A549 (cell line): ENCODE results near the gene DNAH17. TPM values are rescaled to one million over a fixed set of nuclear protein-coding genes. Genes with fewer than 3 reads are reported as not detected.

Experiments
- ATAC-seq, 2 experiments: fragments of 200-7000 bp in 1 of 2; fragments of >200 bp in 1 of 2; cut with Nextera tagmentation in 1 of 2; cut with Tn5 transposase in 1 of 2; 3 replicates each; pipeline versions ENCODE4 v1.8.0 to v1.9.1; 2018 to 2020; ENCODE audit warnings: mild to moderate bottlenecking in 1 of 2, moderate library complexity in 1 of 2
- CTCF ChIA-PET: fragments of 300-600 bp; sonication (Branson Sonifier 250); formaldehyde crosslinking; extraction: SDS; loops from one replicate; lab custom pipeline; 2021; ENCODE audit warnings: antibody characterized with exemption, inconsistent platforms; lab: Yijun Ruan, JAX
- POLR2A ChIA-PET: fragments of 350-600 bp; formaldehyde crosslinking; extraction: SDS; loops from one replicate; lab custom pipeline; 2021; ENCODE audit warnings: antibody characterized with exemption, inconsistent platforms; lab: Yijun Ruan, JAX
- DNase-seq, 2 experiments: peaks; one replicate each; pipeline versions ENCODE4 v3.0.0 to v3.0.0-alpha.2; 2011 to 2016; ENCODE audit warnings: low read depth in 1 of 2, low spot score in 1 of 2
- FAIRE-seq: peaks from 2 replicates; lab custom pipeline; 2011; peaks lifted over from hg19 to GRCh38; lab: Jason Lieb, UNC
- H3K27ac ChIP-seq, 2 experiments: fragments of >200 bp; sonication (Bioruptor Twin); formaldehyde crosslinking; 3 replicates each; pipeline ENCODE4 v1.5.1; 2016 to 2017
- H3K4me1 ChIP-seq: fragments of >200 bp; sonication (Bioruptor Twin); formaldehyde crosslinking; 3 replicates; pipeline ENCODE4 v1.6.1; 2016
- H3K4me2 ChIP-seq: fragments of >200 bp; sonication (Bioruptor Twin); formaldehyde crosslinking; 3 replicates; pipeline ENCODE4 v1.6.1; 2016
- H3K4me3 ChIP-seq: fragments of >200 bp; sonication (Bioruptor Twin); formaldehyde crosslinking; 3 replicates; pipeline ENCODE4 v1.5.1; 2016
- H3K9me3 ChIP-seq: fragments of >200 bp; sonication (Bioruptor Twin); formaldehyde crosslinking; 3 replicates; pipeline ENCODE4 v1.6.1; 2016
- CBX8 ChIP-seq: fragments of 200-600 bp; sonication (generic); IDR thresholded peaks from 2 replicates; pipeline ENCODE4 v1.6.1; 2016
- CHD2 ChIP-seq: fragments of 150-350 bp; IDR thresholded peaks from 2 replicates; pipeline ENCODE4 v1.6.1; 2014; ENCODE audit warnings: low read length; ENCODE audit not compliant: partially characterized antibody
- EHF ChIP-seq: fragments of 250-450 bp; sonication (Bioruptor Pico); IDR thresholded peaks from 2 replicates; pipeline ENCODE4 v1.5.0; 2020; ENCODE audit warnings: mild to moderate bottlenecking
- EHMT2 ChIP-seq: fragments of 200-600 bp; sonication (generic); IDR thresholded peaks from 2 replicates; pipeline ENCODE4 v1.6.1; 2016; ENCODE audit warnings: antibody characterized with exemption, low read depth, mild to moderate bottlenecking, moderate library complexity
- EP300 ChIP-seq, 2 experiments: fragments of >200 bp; sonication (Bioruptor Twin); formaldehyde crosslinking; IDR thresholded peaks; 2 replicates in 1 of 2; 3 replicates in 1 of 2; pipeline ENCODE4 v1.6.1; 2016 to 2017
- ESRRA ChIP-seq: fragments of 150-350 bp; IDR thresholded peaks from 2 replicates; pipeline ENCODE4 v1.6.1; 2014; ENCODE audit warnings: mild to moderate bottlenecking, low read length, borderline replicate concordance
- FOSB ChIP-seq: fragments of 250-450 bp; sonication (Bioruptor Pico); IDR thresholded peaks from 2 replicates; pipeline ENCODE4 v1.5.0; 2020; ENCODE audit warnings: mild to moderate bottlenecking, moderate library complexity
- FOSL2 ChIP-seq, 2 experiments: fragments of 450-650 bp in 1 of 2; fragments of >200 bp in 1 of 2; sonication (Bioruptor Twin) in 1 of 2; formaldehyde crosslinking; IDR thresholded peaks; 2 replicates each; pipeline versions ENCODE4 v1.5.0 to v1.6.1; 2016 to 2020; ENCODE audit warnings: mild to moderate bottlenecking in 1 of 2, moderate library complexity in 1 of 2
- GATA3 ChIP-seq: IDR thresholded peaks from 2 replicates; pipeline ENCODE4 v1.6.1; 2012; ENCODE audit warnings: borderline replicate concordance
- HOXB13 ChIP-seq: fragments of 250-450 bp; sonication (Bioruptor Pico); IDR thresholded peaks from 2 replicates; pipeline ENCODE4 v1.5.0; 2020; ENCODE audit warnings: low read depth, mild to moderate bottlenecking, moderate library complexity
- JUN ChIP-seq, 2 experiments: fragments of >200 bp; sonication (Bioruptor Twin); formaldehyde crosslinking; IDR thresholded peaks; 2 replicates in 1 of 2; 3 replicates in 1 of 2; pipeline ENCODE4 v1.6.1; 2016 to 2017
- MAZ ChIP-seq: fragments of 150-350 bp; IDR thresholded peaks from 2 replicates; pipeline ENCODE4 v1.6.1; 2014; ENCODE audit warnings: antibody characterized with exemption, low read depth, low read length, borderline replicate concordance
- MYC ChIP-seq: IDR thresholded peaks from 2 replicates; pipeline ENCODE4 v1.6.1; 2012; ENCODE audit warnings: mild to moderate bottlenecking, inconsistent platforms, low read length, improper control_type of control experiment, borderline replicate concordance
- NPAS2 ChIP-seq: fragments of 250-450 bp; sonication (Bioruptor Pico); IDR thresholded peaks from 2 replicates; pipeline ENCODE4 v1.8.0; 2022; ENCODE audit warnings: mild to moderate bottlenecking, moderate library complexity, borderline replicate concordance
- PHF8 ChIP-seq: fragments of 200-600 bp; sonication (generic); IDR thresholded peaks from 2 replicates; pipeline ENCODE4 v1.6.1; 2016; ENCODE audit warnings: low read depth, mild to moderate bottlenecking, antibody characterized with exemption, moderate library complexity, borderline replicate concordance
- POLR2A ChIP-seq: IDR thresholded peaks from 2 replicates; pipeline ENCODE4 v1.6.1; 2012; ENCODE audit warnings: mild to moderate bottlenecking, low read length
- POLR2AphosphoS2 ChIP-seq: conservative IDR thresholded peaks from 2 replicates; pipeline ENCODE4 v1.6.1; 2012; ENCODE audit warnings: low read length, improper control_type of control experiment, inconsistent platforms
- RAD21 ChIP-seq, 2 experiments: fragments of >200 bp in 1 of 2; sonication (Bioruptor Twin) in 1 of 2; formaldehyde crosslinking in 1 of 2; IDR thresholded peaks in 1 of 2; conservative IDR thresholded peaks in 1 of 2; 2 replicates in 1 of 2; 3 replicates in 1 of 2; pipeline ENCODE4 v1.6.1; 2012 to 2018; ENCODE audit warnings: inconsistent platforms in 1 of 2
- RNF2 ChIP-seq: fragments of 200-600 bp; sonication (generic); IDR thresholded peaks from 2 replicates; pipeline ENCODE4 v1.6.1; 2016; ENCODE audit warnings: low read depth, mild to moderate bottlenecking, antibody characterized with exemption, moderate library complexity, borderline replicate concordance
- SMC3 ChIP-seq: fragments of >200 bp; sonication (Bioruptor Twin); formaldehyde crosslinking; IDR thresholded peaks from 3 replicates; pipeline ENCODE4 v1.6.1; 2018; ENCODE audit warnings: inconsistent platforms
- SREBF2 ChIP-seq: fragments of 450-650 bp; IDR thresholded peaks from 2 replicates; pipeline ENCODE4 v1.6.1; 2014; ENCODE audit warnings: mild to moderate bottlenecking, moderate library complexity
- TP53 ChIP-seq: fragments of 250-450 bp; sonication (Bioruptor Pico); IDR thresholded peaks from 2 replicates; pipeline ENCODE4 v1.5.0; 2021; ENCODE audit warnings: mild to moderate bottlenecking, moderate library complexity
- ZC3H11A ChIP-seq: fragments of 450-650 bp; IDR thresholded peaks from 2 replicates; pipeline ENCODE4 v1.6.1; 2014; ENCODE audit warnings: antibody characterized with exemption, mild to moderate bottlenecking
- ZFP36 ChIP-seq: fragments of 450-650 bp; IDR thresholded peaks from 2 replicates; pipeline ENCODE4 v1.6.1; 2014; ENCODE audit warnings: borderline replicate concordance; ENCODE audit not compliant: partially characterized antibody
- ZNF302 ChIP-seq: fragments of 250-450 bp; sonication (Bioruptor Pico); IDR thresholded peaks from 2 replicates; pipeline ENCODE4 v1.9.0; 2021; ENCODE audit warnings: inconsistent platforms, mild to moderate bottlenecking, moderate library complexity
- WGBS: methylation state at CpG from one replicate; pipeline ENCODE4 v1.1.6; 2017; ENCODE audit errors: missing lambda C conversion rate; 5-methylcytosine and 5-hydroxymethylcytosine counted together
- polyA plus RNA-seq, 4 experiments: library from polyadenylated mRNA; depleted of rRNA in 3 of 4; stranded (reverse); fragments of >200 nt; fragmentation: RNase III in 1 of 4; extraction: RNeasy Plus Mini Kit Qiagen cat#74134 plus additional on column Dnase treatment in 1 of 4; gene quantifications; 2 replicates in 3 of 4; 3 replicates in 1 of 4; pipeline ENCODE4 v1.2.3, GENCODE V29; 2011 to 2017
- TF ChIP-seq, protein P1 (sequence below): fragments of 150-350 bp; IDR thresholded peaks from 2 replicates; pipeline ENCODE4 v1.6.1; 2014; ENCODE audit warnings: low read depth, mild to moderate bottlenecking, low read length
- TF ChIP-seq, protein P2 (sequence below): fragments of >200 bp; sonication (Bioruptor Twin); formaldehyde crosslinking; IDR thresholded peaks from 2 replicates; pipeline ENCODE4 v1.6.1; 2016

Gene DNAH17
- polyA plus RNA-seq, 2 of the 4 experiments (the other 2 are of a cell fraction), result 0.21 to 0.26 TPM

- Histone ChIP-seq H3K27ac (no peak overlapping the region), H3K4me1 (no peaks in the 10 kb centered on the region), H3K4me3 (no peak overlapping the region), H3K9me3 (no peaks in the 10 kb centered on the region), H3K4me2 (no peak overlapping the region)
- no peak for FAIRE-seq
- ATAC-seq, result no peak
- whole genome bisulfite sequencing, result 85% methylated on average over 28 of the region's 28 CpGs
- no peak for DNase-seq
- ChIA-PET CTCF (interaction anchor here (0.8 to 8.7 kb wide), 4 partner anchors 8 to 37 kb away, joined by 3 to 44 read pairs (median 6); no protein-coding TSS in a partner anchor), POLR2A (no interaction called here)
- TF ChIP-seq HOXB13 (CRISPR knock-in tag), result no peak
- TF ChIP-seq SMC3, result no peak
- no peak for TF ChIP-seq RNF2
- no peak for TF ChIP-seq POLR2A
- TF ChIP-seq EP300 (IDR thresholded peaks at IDR 0.05), result no peak
- TF ChIP-seq RAD21 (conservative IDR thresholded peaks at IDR 0.05 in 1 of 2, IDR thresholded peaks at IDR 0.05 in 1 of 2), result no peak
- TF ChIP-seq MYC, result no peak
- TF ChIP-seq PHF8, result no peak
- no peak for TF ChIP-seq ZNF302 (CRISPR knock-in tag)
- TF ChIP-seq TP53 (CRISPR knock-in tag), result no peak
- TF ChIP-seq ZC3H11A, result no peak
- no peak for TF ChIP-seq NPAS2
- TF ChIP-seq EHMT2, result no peak
- TF ChIP-seq, protein P1, sequence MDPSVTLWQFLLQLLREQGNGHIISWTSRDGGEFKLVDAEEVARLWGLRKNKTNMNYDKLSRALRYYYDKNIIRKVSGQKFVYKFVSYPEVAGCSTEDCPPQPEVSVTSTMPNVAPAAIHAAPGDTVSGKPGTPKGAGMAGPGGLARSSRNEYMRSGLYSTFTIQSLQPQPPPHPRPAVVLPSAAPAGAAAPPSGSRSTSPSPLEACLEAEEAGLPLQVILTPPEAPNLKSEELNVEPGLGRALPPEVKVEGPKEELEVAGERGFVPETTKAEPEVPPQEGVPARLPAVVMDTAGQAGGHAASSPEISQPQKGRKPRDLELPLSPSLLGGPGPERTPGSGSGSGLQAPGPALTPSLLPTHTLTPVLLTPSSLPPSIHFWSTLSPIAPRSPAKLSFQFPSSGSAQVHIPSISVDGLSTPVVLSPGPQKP, result no peak
- TF ChIP-seq ESRRA, result no peak
- TF ChIP-seq JUN (IDR thresholded peaks at IDR 0.05), result no peak
- TF ChIP-seq POLR2AphosphoS2, result no peak
- TF ChIP-seq, protein P2, sequence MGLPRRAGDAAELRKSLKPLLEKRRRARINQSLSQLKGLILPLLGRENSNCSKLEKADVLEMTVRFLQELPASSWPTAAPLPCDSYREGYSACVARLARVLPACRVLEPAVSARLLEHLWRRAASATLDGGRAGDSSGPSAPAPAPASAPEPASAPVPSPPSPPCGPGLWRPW, result no peak
- no peak for TF ChIP-seq FOSB
- TF ChIP-seq FOSL2 (IDR thresholded peaks at IDR 0.05), result no peak
- TF ChIP-seq FOSL2 (CRISPR knock-in tag; IDR thresholded peaks at IDR 0.05), result no peak
These were observed 178.0 kb downstream of the DNAH17 start for GRCh38 chr17:78399028-78399692.

DNA sequence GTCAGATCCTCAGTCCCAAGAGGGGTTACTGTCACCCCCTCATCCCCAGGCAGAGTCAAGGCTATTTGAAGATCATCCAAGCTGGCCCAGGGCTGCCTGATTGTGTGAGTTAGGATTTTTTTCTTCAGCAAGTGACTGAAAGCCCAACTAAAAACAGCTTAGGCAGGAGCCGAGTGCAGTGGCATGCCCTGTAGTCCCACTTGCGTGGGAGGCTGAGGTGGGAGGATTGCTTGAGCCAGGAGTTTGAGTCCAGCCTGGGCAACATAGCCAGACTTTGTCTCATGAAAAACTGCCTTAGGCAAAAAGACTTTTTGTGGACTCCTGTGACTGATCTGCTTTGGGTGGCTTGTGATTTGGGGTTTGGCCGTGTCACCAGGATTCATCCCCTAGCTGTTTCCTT lies 178.8 kb downstream of the DNAH17 start:
- POLR2A ChIA-PET, result no interaction called here
- Histone ChIP-seq H3K4me1 (no peaks in the 10 kb centered on the region), H3K9me3 (no peaks in the 10 kb centered on the region), H3K4me2 (no peak overlapping the region), H3K27ac (no peak overlapping the region), H3K4me3 (no peak overlapping the region)
- TF ChIP-seq, protein P2, result no peak
- TF ChIP-seq FOSL2 (IDR thresholded peaks at IDR 0.05) (no peak), FOSL2 (CRISPR knock-in tag; IDR thresholded peaks at IDR 0.05) (no peak), SREBF2 (no peak), EP300 (IDR thresholded peaks at IDR 0.05) (no peak), MAZ (no peak), GATA3 (no peak), ZFP36 (no peak), CHD2 (no peak), EHF (CRISPR knock-in tag) (no peak), ZC3H11A (no peak), CBX8 (no peak), TP53 (CRISPR knock-in tag) (no peak)
- WGBS, result 96% methylated on average over 3 of the region's 3 CpGs
- ATAC-seq (no peak), DNase-seq (no peak), FAIRE-seq (no peak)
- CTCF ChIA-PET, result interaction anchor here (0.8 to 8.7 kb wide), 5 partner anchors 9 to 39 kb away, joined by 3 to 44 read pairs (median 3); no protein-coding TSS in a partner anchor
